ENCODE measurements around the gene PRR23E. TPM values are rescaled to one million over a fixed set of nuclear protein-coding genes. Genes with fewer than 3 reads are reported as not detected.

The PRR23E gene
- total RNA-seq, 1 donor from 2014 or later = not detected

GRCh38 chr3:127182431-127182830, 10.5 kb upstream of the PRR23E start:
- no peak for DNase-seq
- ATAC-seq (ENCODE audit: low read depth) = no peak
- Mint-ChIP-seq H3K4me1 (no peaks in the 10 kb centered on the region), H3K27ac (no peak overlapping the region), H3K36me3 (ENCODE audit: low read depth) (no peaks in the 10 kb centered on the region), H3K9me3 (no peaks in the 10 kb centered on the region), H3K27me3 (peaks cover 3% of the 10 kb centered on the region), H3K4me3 (no peak overlapping the region)
- intact Hi-C loops (cut with micrococcal nuclease) = loop anchor here (5.0 kb wide), 1 partner anchor 430 kb away; no protein-coding TSS in a partner anchor
- CTCF ChIA-PET = no interaction called here
- POLR2A ChIA-PET = no interaction called here
- TF ChIP-seq CTCF (IDR thresholded peaks at IDR 0.05) = no peak

- DNase-seq = no peak
- ATAC-seq (ENCODE audit: low read depth) = no peak
- Mint-ChIP-seq H3K27me3 (peaks cover 1% of the 10 kb centered on the region), H3K4me1 (no peaks in the 10 kb centered on the region), H3K9me3 (peaks cover 3% of the 10 kb centered on the region), H3K27ac (no peak overlapping the region), H3K36me3 (ENCODE audit: low read depth) (no peaks in the 10 kb centered on the region), H3K4me3 (no peak overlapping the region)
- intact Hi-C loops (cut with micrococcal nuclease) = loop anchor here (5.0 kb wide), 1 partner anchor 431 kb away; no protein-coding TSS in a partner anchor
- no peak for TF ChIP-seq CTCF (IDR thresholded peaks at IDR 0.05)
- ChIA-PET CTCF (no interaction called here), POLR2A (no interaction called here)
Observed at GRCh38 chr3:127182848-127183714, 9.8 kb upstream of the PRR23E start.

- H3K27ac Mint-ChIP-seq = no peak overlapping the region
- ATAC-seq (ENCODE audit: low read depth) (no peak), DNase-seq (no peak)
- intact Hi-C loops (cut with micrococcal nuclease) = loop anchor here (5.0 kb wide), 1 partner anchor 432 kb away; no protein-coding TSS in a partner anchor
- no peak overlapping the region for H3K4me3 Mint-ChIP-seq
- no peaks in the 10 kb centered on the region for H3K4me1 Mint-ChIP-seq
- ChIA-PET POLR2A (no interaction called here), CTCF (no interaction called here)
- no peak for TF ChIP-seq CTCF (IDR thresholded peaks at IDR 0.05)
- H3K36me3 Mint-ChIP-seq (ENCODE audit: low read depth) = no peaks in the 10 kb centered on the region
- H3K9me3 Mint-ChIP-seq = peaks cover 7% of the 10 kb centered on the region
- H3K27me3 Mint-ChIP-seq = peaks cover 1% of the 10 kb centered on the region
Observed at GRCh38 chr3:127183931-127184869, 8.7 kb upstream of the PRR23E start.

- TF ChIP-seq CTCF (IDR thresholded peaks at IDR 0.05) = no peak
- DNase-seq = no peak
- intact Hi-C loops (cut with micrococcal nuclease) = loop anchor here (5.0 kb wide), 1 partner anchor 433 kb away; no protein-coding TSS in a partner anchor
- Mint-ChIP-seq H3K36me3 (ENCODE audit: low read depth) (no peaks in the 10 kb centered on the region), H3K27me3 (peaks cover 1% of the 10 kb centered on the region), H3K27ac (no peak overlapping the region), H3K4me1 (no peaks in the 10 kb centered on the region), H3K4me3 (no peak overlapping the region), H3K9me3 (peaks cover 7% of the 10 kb centered on the region)
- ChIA-PET CTCF (no interaction called here), POLR2A (no interaction called here)
- no peak for ATAC-seq (ENCODE audit: low read depth)
Observed at GRCh38 chr3:127184870-127185216, 8.1 kb upstream of the PRR23E start.

GRCh38 chr3:127185268-127185667, 7.7 kb upstream of the PRR23E start:
- ChIA-PET POLR2A (no interaction called here), CTCF (no interaction called here)
- no peak for TF ChIP-seq CTCF (IDR thresholded peaks at IDR 0.05)
- H3K27me3 Mint-ChIP-seq = peaks cover 1% of the 10 kb centered on the region
- ATAC-seq (ENCODE audit: low read depth) (no peak), DNase-seq (no peak)
- H3K27ac Mint-ChIP-seq = no peak overlapping the region
- intact Hi-C loops (cut with micrococcal nuclease) = no loop called here
- no peak overlapping the region for H3K4me3 Mint-ChIP-seq
- peaks cover 7% of the 10 kb centered on the region for H3K9me3 Mint-ChIP-seq
- no peaks in the 10 kb centered on the region for H3K4me1 Mint-ChIP-seq
- no peaks in the 10 kb centered on the region for H3K36me3 Mint-ChIP-seq (ENCODE audit: low read depth)
